NB4 (cell line): ENCODE measurements around the gene RNF183.

Experiments used
- DNase-seq: peaks from one replicate; pipeline ENCODE4 v3.0.0; 2010; ENCODE audit warnings: low read depth
- H3K4me3 ChIP-seq: one replicate; pipeline ENCODE4 v1.5.1; 2011; ENCODE audit warnings: mild to moderate bottlenecking, low read depth, low read length, moderate library complexity
- CTCF ChIP-seq: IDR thresholded peaks from one replicate; pipeline ENCODE4 v1.5.1; 2012; ENCODE audit warnings: low read depth, low read length
- MAX ChIP-seq: IDR thresholded peaks from 2 replicates; pipeline ENCODE4 v1.6.1; 2011; ENCODE audit warnings: low read depth, low read length
- MYC ChIP-seq: IDR thresholded peaks from 2 replicates; pipeline ENCODE4 v1.6.1; 2011; ENCODE audit warnings: low read depth, low read length
- POLR2A ChIP-seq: IDR thresholded peaks from 2 replicates; pipeline ENCODE4 v1.6.1; 2011; ENCODE audit warnings: mild to moderate bottlenecking; ENCODE audit not compliant: insufficient read length; ENCODE audit errors: extremely low read depth

RNF183 gene

GRCh38 chr9:113317777-113318176, 14.6 kb upstream of the RNF183 start:
- DNase-seq, result no peak

GRCh38 chr9:113316030-113316429, 12.9 kb upstream of the RNF183 start:
- no peak for DNase-seq
- TF ChIP-seq POLR2A (no peak), MYC (no peak), MAX (no peak)
- H3K4me3 ChIP-seq, result no peak overlapping the region

More at GRCh38 chr9:113317777-113318176, 14.6 kb upstream of the RNF183 start:
- H3K4me3 ChIP-seq, result no peak overlapping the region
- TF ChIP-seq CTCF (no peak), POLR2A (no peak), MAX (no peak), MYC (no peak)

GRCh38 chr9:113315231-113315630, 12.1 kb upstream of the RNF183 start:
- no peak for TF ChIP-seq MYC
- no peak for TF ChIP-seq POLR2A
- TF ChIP-seq MAX, result no peak
- no peak for TF ChIP-seq CTCF
- no peak for DNase-seq
- no peak overlapping the region for H3K4me3 ChIP-seq

- no peak for TF ChIP-seq POLR2A
- no peak for TF ChIP-seq MAX
- no peak for TF ChIP-seq CTCF
- TF ChIP-seq MYC, result no peak
- no peak overlapping the region for H3K4me3 ChIP-seq
- no peak for DNase-seq
Measured at GRCh38 chr9:113313261-113313660, 10.1 kb upstream of the RNF183 start.

GRCh38 chr9:113311961-113312360, 8.8 kb upstream of the RNF183 start:
- H3K4me3 ChIP-seq, result no peak overlapping the region
- no peak for DNase-seq
- TF ChIP-seq MYC (no peak), MAX (no peak), POLR2A (no peak), CTCF (no peak)

- no peak for DNase-seq
- no peak overlapping the region for H3K4me3 ChIP-seq
- TF ChIP-seq MAX, result no peak
- no peak for TF ChIP-seq MYC
- TF ChIP-seq CTCF, result no peak
- no peak for TF ChIP-seq POLR2A
Measured at GRCh38 chr9:113310538-113310937, 7.4 kb upstream of the RNF183 start.
